Neural progenitor cell (in vitro differentiated cells): ENCODE measurements around the gene PEX6.

ENCODE experiments used
- EZH2 ChIP-seq: fragments of 200-600 bp; sonication (generic); IDR thresholded peaks from 2 replicates; pipeline ENCODE4 v1.6.1; 2017; ENCODE audit warnings: antibody characterized with exemption, mild to moderate bottlenecking, moderate library complexity
- EZH2phosphoT487 ChIP-seq: fragments of 200-600 bp; sonication (generic); IDR thresholded peaks from 2 replicates; pipeline ENCODE4 v1.6.1; 2017; ENCODE audit warnings: antibody characterized with exemption
- TF ChIP-seq, protein P1 (sequence below): fragments of 200-600 bp; sonication (generic); IDR thresholded peaks from 2 replicates; pipeline ENCODE4 v1.5.1; 2017; ENCODE audit warnings: antibody characterized with exemption, mild to moderate bottlenecking

GRCh38 chr6:43016943-43017334 lies 38.0 kb upstream of the PEX6 start:
- TF ChIP-seq EZH2phosphoT487 (no peak), EZH2 (no peak)
- TF ChIP-seq, protein P1, sequence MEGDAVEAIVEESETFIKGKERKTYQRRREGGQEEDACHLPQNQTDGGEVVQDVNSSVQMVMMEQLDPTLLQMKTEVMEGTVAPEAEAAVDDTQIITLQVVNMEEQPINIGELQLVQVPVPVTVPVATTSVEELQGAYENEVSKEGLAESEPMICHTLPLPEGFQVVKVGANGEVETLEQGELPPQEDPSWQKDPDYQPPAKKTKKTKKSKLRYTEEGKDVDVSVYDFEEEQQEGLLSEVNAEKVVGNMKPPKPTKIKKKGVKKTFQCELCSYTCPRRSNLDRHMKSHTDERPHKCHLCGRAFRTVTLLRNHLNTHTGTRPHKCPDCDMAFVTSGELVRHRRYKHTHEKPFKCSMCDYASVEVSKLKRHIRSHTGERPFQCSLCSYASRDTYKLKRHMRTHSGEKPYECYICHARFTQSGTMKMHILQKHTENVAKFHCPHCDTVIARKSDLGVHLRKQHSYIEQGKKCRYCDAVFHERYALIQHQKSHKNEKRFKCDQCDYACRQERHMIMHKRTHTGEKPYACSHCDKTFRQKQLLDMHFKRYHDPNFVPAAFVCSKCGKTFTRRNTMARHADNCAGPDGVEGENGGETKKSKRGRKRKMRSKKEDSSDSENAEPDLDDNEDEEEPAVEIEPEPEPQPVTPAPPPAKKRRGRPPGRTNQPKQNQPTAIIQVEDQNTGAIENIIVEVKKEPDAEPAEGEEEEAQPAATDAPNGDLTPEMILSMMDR, result no peak
